H1 (cell line): ENCODE measurements around the gene KLHDC4.

Experiments
- BACH1 ChIP-seq: IDR thresholded peaks from 2 replicates; pipeline ENCODE4 v1.6.1; 2012; ENCODE audit warnings: low read length, improper control_type of control experiment
- EGR1 ChIP-seq: IDR thresholded peaks from 2 replicates; pipeline ENCODE4 v1.6.1; 2011; ENCODE audit warnings: low read depth, low read length, borderline replicate concordance
- EZH2 ChIP-seq: fragments of 200-600 bp; sonication (generic); IDR thresholded peaks from 2 replicates; pipeline ENCODE4 v1.7.1; 2012; ENCODE audit warnings: low read depth, mild to moderate bottlenecking, moderate library complexity, low read length, inconsistent platforms; ENCODE audit not compliant: severe bottlenecking
- FOSL1 ChIP-seq: IDR thresholded peaks from 2 replicates; pipeline ENCODE4 v1.6.1; 2011; ENCODE audit warnings: mild to moderate bottlenecking, low read depth, low read length, moderate library complexity; ENCODE audit not compliant: insufficient read depth
- JUN ChIP-seq: IDR thresholded peaks from 2 replicates; pipeline ENCODE4 v1.6.1; 2011; ENCODE audit warnings: low read depth, mild to moderate bottlenecking, improper control_type of control experiment, low read length
- KDM1A ChIP-seq: fragments of 200-600, 300-600 bp; sonication (generic); IDR thresholded peaks from 2 replicates; pipeline ENCODE4 v1.7.1; 2016; ENCODE audit warnings: mild to moderate bottlenecking, low read length, borderline replicate concordance
- NRF1 ChIP-seq: IDR thresholded peaks from 2 replicates; pipeline ENCODE4 v1.6.1; 2011; ENCODE audit warnings: mild to moderate bottlenecking, low read depth, low read length, improper control_type of control experiment
- PHF8 ChIP-seq: fragments of 200-600 bp; sonication (generic); conservative IDR thresholded peaks from 2 replicates; pipeline ENCODE4 v1.7.1; 2012; ENCODE audit warnings: low read depth, mild to moderate bottlenecking, inconsistent platforms, low read length, moderate library complexity
- SUZ12 ChIP-seq: fragments of 200-600 bp; sonication (generic); IDR thresholded peaks from 2 replicates; pipeline ENCODE4 v1.6.1; 2012; ENCODE audit warnings: mild to moderate bottlenecking, inconsistent platforms, low read length, moderate library complexity, mixed read lengths
- TBP ChIP-seq: IDR thresholded peaks from 2 replicates; pipeline ENCODE4 v1.6.1; 2011; ENCODE audit warnings: low read depth, low read length, improper control_type of control experiment
- ZNF274 ChIP-seq: IDR thresholded peaks from 2 replicates; pipeline ENCODE4 v1.7.0; 2012; ENCODE audit warnings: low read length, borderline replicate concordance; ENCODE audit errors: extremely low read depth
- TF ChIP-seq, protein P1 (sequence below), 3 experiments: IDR thresholded peaks; 1 replicate in 2 of 3; 2 replicates in 1 of 3; pipeline versions ENCODE4 v1.5.1 to v1.6.1; 2011; ENCODE audit warnings: low read length in 3 of 3, mild to moderate bottlenecking in 3 of 3, inconsistent platforms in 2 of 3, low read depth in 1 of 3, moderate library complexity in 1 of 3; ENCODE audit not compliant: insufficient read depth in 1 of 3; ENCODE audit errors: control extremely low read depth in 1 of 3
- TF ChIP-seq, protein P2 (sequence below): IDR thresholded peaks from 2 replicates; pipeline ENCODE4 v1.6.1; 2011; ENCODE audit warnings: low read depth, mild to moderate bottlenecking, low read length; ENCODE audit not compliant: insufficient read depth

DNA sequence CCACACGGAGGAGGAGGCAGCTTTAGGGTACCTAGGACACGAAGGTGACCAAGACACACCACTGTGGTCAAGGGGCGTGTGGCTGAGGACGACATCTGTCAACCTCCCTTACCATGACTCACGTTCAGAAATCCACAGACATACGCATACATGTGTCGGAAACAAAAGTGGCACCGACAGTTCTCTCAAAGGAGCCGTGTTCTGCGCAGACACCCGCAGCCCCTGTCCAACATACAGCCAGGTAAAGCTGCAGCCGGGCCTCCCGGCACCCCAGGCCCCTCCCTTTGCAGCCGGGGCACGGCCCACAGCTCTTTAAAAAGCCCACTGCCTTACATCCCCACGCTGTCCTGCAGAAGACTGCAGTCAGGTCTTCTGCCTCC lies 40.5 kb upstream of the KLHDC4 start:
- TF ChIP-seq, protein P1, sequence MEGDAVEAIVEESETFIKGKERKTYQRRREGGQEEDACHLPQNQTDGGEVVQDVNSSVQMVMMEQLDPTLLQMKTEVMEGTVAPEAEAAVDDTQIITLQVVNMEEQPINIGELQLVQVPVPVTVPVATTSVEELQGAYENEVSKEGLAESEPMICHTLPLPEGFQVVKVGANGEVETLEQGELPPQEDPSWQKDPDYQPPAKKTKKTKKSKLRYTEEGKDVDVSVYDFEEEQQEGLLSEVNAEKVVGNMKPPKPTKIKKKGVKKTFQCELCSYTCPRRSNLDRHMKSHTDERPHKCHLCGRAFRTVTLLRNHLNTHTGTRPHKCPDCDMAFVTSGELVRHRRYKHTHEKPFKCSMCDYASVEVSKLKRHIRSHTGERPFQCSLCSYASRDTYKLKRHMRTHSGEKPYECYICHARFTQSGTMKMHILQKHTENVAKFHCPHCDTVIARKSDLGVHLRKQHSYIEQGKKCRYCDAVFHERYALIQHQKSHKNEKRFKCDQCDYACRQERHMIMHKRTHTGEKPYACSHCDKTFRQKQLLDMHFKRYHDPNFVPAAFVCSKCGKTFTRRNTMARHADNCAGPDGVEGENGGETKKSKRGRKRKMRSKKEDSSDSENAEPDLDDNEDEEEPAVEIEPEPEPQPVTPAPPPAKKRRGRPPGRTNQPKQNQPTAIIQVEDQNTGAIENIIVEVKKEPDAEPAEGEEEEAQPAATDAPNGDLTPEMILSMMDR (IDR thresholded peaks at IDR 0.05; ENCODE audit: control extremely low read depth in 1 of 3, insufficient read depth in 1 of 3, low read depth in 1 of 3, low read length in 3 of 3) = no peak
- TF ChIP-seq BACH1 (no peak), SUZ12 (no peak), NRF1 (no peak), PHF8 (no peak), KDM1A (no peak), FOSL1 (no peak), TBP (no peak), ZNF274 (no peak), EZH2 (no peak), EGR1 (no peak), JUN (no peak)
- TF ChIP-seq, protein P2, sequence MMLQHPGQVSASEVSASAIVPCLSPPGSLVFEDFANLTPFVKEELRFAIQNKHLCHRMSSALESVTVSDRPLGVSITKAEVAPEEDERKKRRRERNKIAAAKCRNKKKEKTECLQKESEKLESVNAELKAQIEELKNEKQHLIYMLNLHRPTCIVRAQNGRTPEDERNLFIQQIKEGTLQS = no peak
